Measurements from ENCODE around the gene OR5K2. TPM values are rescaled to one million over a fixed set of nuclear protein-coding genes. Genes with fewer than 3 reads are reported as not detected.

The OR5K2 gene
- total RNA-seq, 6 donors from 2014 or later: not detected

- 81 to 85% methylated on average over 2 of the region's 2 CpGs for WGBS, 2 donors
- no peaks in the 10 kb centered on the region for H3K4me1 ChIP-seq
- TF ChIP-seq EP300 (IDR thresholded peaks at IDR 0.05): no peak
- no peak for TF ChIP-seq CTCF (IDR thresholded peaks at IDR 0.05)
- TF ChIP-seq POLR2A (IDR thresholded peaks at IDR 0.05): no peak
- TF ChIP-seq POLR2AphosphoS5 (IDR thresholded peaks at IDR 0.05): no peak
- no peak overlapping the region for H3K4me3 ChIP-seq
- ATAC-seq (ENCODE audit: low FRiP score in 2 of 2): no peak
- DNase-seq: no peak
- peaks cover 0 to 8% (median 0%) of the 10 kb centered on the region in 4 donors for H3K9me3 ChIP-seq
- H3K36me3 ChIP-seq: no peaks in the 10 kb centered on the region
- H3K27me3 ChIP-seq: no peaks in the 10 kb centered on the region
- no peak overlapping the region for H3K27ac ChIP-seq
Observed at GRCh38 chr3:98457543-98457942, 39.9 kb upstream of the OR5K2 start.

- no peak for ATAC-seq (ENCODE audit: low FRiP score in 2 of 2)
- H3K4me3 ChIP-seq: no peak overlapping the region
- no peaks in the 10 kb centered on the region for H3K27me3 ChIP-seq
- H3K4me1 ChIP-seq: no peaks in the 10 kb centered on the region
- no peak overlapping the region for H3K27ac ChIP-seq
- H3K36me3 ChIP-seq: no peaks in the 10 kb centered on the region
- no peak for DNase-seq
- TF ChIP-seq POLR2AphosphoS5 (IDR thresholded peaks at IDR 0.05) (no peak), CTCF (IDR thresholded peaks at IDR 0.05) (no peak), POLR2A (IDR thresholded peaks at IDR 0.05) (no peak), EP300 (IDR thresholded peaks at IDR 0.05) (no peak)
- H3K9me3 ChIP-seq: peaks cover 0 to 8% (median 0%) of the 10 kb centered on the region in 4 donors
Observed at GRCh38 chr3:98460220-98460619, 37.3 kb upstream of the OR5K2 start.

GRCh38 chr3:98462901-98463300 is 34.6 kb upstream of the OR5K2 start, which contains the start of gene OR5K1:
OR5K1 (plus strand) TSS chr3:98463201; CDS start chr3:98469577, 6,376 bp downstream.
- Histone ChIP-seq H3K27me3 (no peaks in the 10 kb centered on the region), H3K4me3 (no peak within 1 kb of the TSS), H3K9me3 (peaks cover 0 to 8% (median 0%) of the 10 kb centered on the region in 4 donors), H3K4me1 (no peaks in the 10 kb centered on the region), H3K36me3 (no peaks in the 10 kb centered on the region), H3K27ac (no peak within 1 kb of the TSS)
- no peak for TF ChIP-seq EP300 (IDR thresholded peaks at IDR 0.05)
- TF ChIP-seq CTCF (IDR thresholded peaks at IDR 0.05): no peak
- TF ChIP-seq POLR2A (IDR thresholded peaks at IDR 0.05): no peak
- TF ChIP-seq POLR2AphosphoS5 (IDR thresholded peaks at IDR 0.05): no peak
- ATAC-seq (ENCODE audit: low FRiP score in 2 of 2): no peak
- 79 to 95% methylated on average over 1 of the region's 1 CpG for WGBS, 2 donors
- no peak for DNase-seq

GRCh38 chr3:98482717-98483482 is 14.6 kb upstream of the OR5K2 start:
- Histone ChIP-seq H3K4me3 (no peak overlapping the region), H3K27me3 (no peaks in the 10 kb centered on the region), H3K27ac (no peak overlapping the region), H3K9me3 (peaks cover 10 to 16% (median 13%) of the 10 kb centered on the region in 4 donors), H3K4me1 (no peaks in the 10 kb centered on the region), H3K36me3 (no peaks in the 10 kb centered on the region)
- ATAC-seq (ENCODE audit: low FRiP score in 2 of 2): no peak
- DNase-seq: no peak
- WGBS, 2 donors: 68 to 76% methylated on average over 3 of the region's 3 CpGs
- no peak for TF ChIP-seq CTCF (IDR thresholded peaks at IDR 0.05)
- TF ChIP-seq POLR2A (IDR thresholded peaks at IDR 0.05): no peak
- no peak for TF ChIP-seq EP300 (IDR thresholded peaks at IDR 0.05)

- 89 to 94% methylated on average over 3 of the region's 3 CpGs for WGBS, 2 donors
- peaks cover 7 to 15% (median 10%) of the 10 kb centered on the region in 4 donors for H3K9me3 ChIP-seq
- H3K27ac ChIP-seq: no peak overlapping the region
- TF ChIP-seq POLR2A (IDR thresholded peaks at IDR 0.05) (no peak), EP300 (IDR thresholded peaks at IDR 0.05) (no peak), CTCF (IDR thresholded peaks at IDR 0.05) (no peak), POLR2AphosphoS5 (IDR thresholded peaks at IDR 0.05) (no peak)
- H3K36me3 ChIP-seq: no peaks in the 10 kb centered on the region
- H3K27me3 ChIP-seq: no peaks in the 10 kb centered on the region
- ATAC-seq (ENCODE audit: low FRiP score in 2 of 2) (no peak), DNase-seq (no peak)
- H3K4me1 ChIP-seq: no peaks in the 10 kb centered on the region
- H3K4me3 ChIP-seq: no peak overlapping the region
Observed at GRCh38 chr3:98483626-98484025, 13.9 kb upstream of the OR5K2 start.
